Testis (tissue), 3 donors: ENCODE data around the gene TNRC6B. TPM values are rescaled to one million over a fixed set of nuclear protein-coding genes. Genes with fewer than 3 reads are reported as not detected.

ENCODE experiments used
- DNase-seq: peaks from one replicate; pipeline ENCODE4 v3.0.0-alpha.2; 2019
- H3K27ac ChIP-seq, 2 donors: fragments of 200-600 bp; sonication (generic); one replicate each; pipeline ENCODE4 v1.5.1; 2019
- H3K27me3 ChIP-seq: fragments of 200-600 bp; sonication (generic); one replicate; pipeline ENCODE4 v1.5.1; 2019
- H3K36me3 ChIP-seq: fragments of 200-600 bp; sonication (generic); one replicate; pipeline ENCODE4 v1.5.1; 2017; ENCODE audit warnings: low read depth; ENCODE audit errors: missing control alignments
- H3K4me1 ChIP-seq: fragments of 200-600 bp; sonication (generic); one replicate; pipeline ENCODE4 v1.5.1; 2019
- H3K4me3 ChIP-seq, 2 donors: fragments of 200-600 bp; sonication (generic); one replicate each; pipeline ENCODE4 v1.5.1; 2017 to 2019
- H3K9me3 ChIP-seq: fragments of 200-600 bp; sonication (generic); one replicate; pipeline ENCODE4 v1.5.1; 2017
- POLR2A ChIP-seq: fragments of 450-650 bp; IDR thresholded peaks from one replicate; pipeline ENCODE4 v1.6.1; 2017; ENCODE audit warnings: antibody characterized with exemption, mild to moderate bottlenecking, moderate library complexity
- WGBS, 2 donors: methylation state at CpG; one replicate each; pipeline ENCODE4 v1.1.5; 2018; 5-methylcytosine and 5-hydroxymethylcytosine counted together
- intact Hi-C: fragments of 100-400 bp; cut with DNase I; formaldehyde crosslinking; loops from one replicate; pipeline ENCODE4 v1.15.1; 2023; ENCODE audit warnings: low total_unique reads
- polyA plus RNA-seq: library from polyadenylated mRNA; stranded (reverse); fragments of 350-450 nt; fragmentation: Illumina TruSeq; extraction: RNeasy Lipid Tissue Mini Kit (QIAGEN cat#74804); gene quantifications from one replicate; pipeline ENCODE4 v1.2.3, GENCODE V29; 2014; ENCODE audit warnings: low read depth, low replicate concordance; ENCODE audit not compliant: insufficient read depth
- total RNA-seq, 2 donors: library from RNA; depleted of rRNA; stranded (reverse); fragments of >200 nt; gene quantifications; one replicate each; pipeline ENCODE4 v1.2.3, GENCODE V29; 2016
- TF ChIP-seq, protein P1 (sequence below), 3 experiments: fragments of 450-650 bp in 2 of 3; fragments of 200-600 bp in 1 of 3; sonication (generic) in 1 of 3; IDR thresholded peaks; one replicate each; pipeline ENCODE4 v1.5.1; 2016 to 2019; ENCODE audit warnings: antibody characterized with exemption in 3 of 3, mild to moderate bottlenecking in 2 of 3, moderate library complexity in 1 of 3

TNRC6B gene
- total and polyA plus RNA-seq, 3 donors from 2014 or later = 49.2 to 122 (median 79.7) TPM

DNA sequence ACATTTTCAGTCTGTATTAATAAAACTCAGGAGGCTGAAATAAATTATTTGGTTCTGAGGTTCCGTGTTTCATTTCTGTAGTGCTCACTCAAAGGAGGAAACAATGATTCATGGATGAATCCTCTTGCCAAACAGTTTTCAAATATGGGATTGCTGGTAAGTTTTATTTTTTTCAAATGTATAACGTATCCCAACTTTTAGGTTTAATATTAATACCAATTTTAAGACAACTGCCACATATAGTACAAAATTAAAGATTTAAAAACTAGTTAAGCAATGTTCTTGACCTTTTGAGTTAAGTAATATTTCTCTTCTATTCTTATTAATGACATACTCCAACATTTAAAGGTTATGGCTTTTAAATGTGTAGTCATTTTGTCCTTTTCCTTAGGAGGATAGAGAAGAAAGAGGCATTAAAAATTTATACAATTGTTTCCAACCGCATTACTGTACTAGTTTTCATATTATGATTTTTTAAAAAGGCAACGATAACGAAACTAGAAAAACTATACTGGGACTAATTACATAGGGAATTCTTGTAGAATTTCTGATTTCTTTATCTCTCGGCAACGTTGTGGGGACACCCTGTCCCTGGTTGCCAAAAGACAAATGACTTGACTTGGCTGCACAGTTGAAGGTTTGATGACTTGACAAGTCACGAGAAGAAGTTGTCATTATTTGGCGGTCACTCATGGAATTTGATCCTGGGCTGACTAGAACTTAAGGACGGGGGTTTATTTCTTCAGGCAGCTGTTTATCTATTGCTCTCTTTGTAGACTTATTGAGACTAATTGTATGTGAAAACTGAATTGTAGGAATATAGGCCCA is 99.5 kb downstream of the TNRC6B start:
- peak; percentile 41 for DNase-seq
- Histone ChIP-seq H3K4me1 (peaks cover 14% of the 10 kb centered on the region), H3K27me3 (no peaks in the 10 kb centered on the region), H3K9me3 (no peaks in the 10 kb centered on the region), H3K4me3 (no peak overlapping the region), H3K36me3 (no peaks in the 10 kb centered on the region), H3K27ac (peak overlapping the region; percentile 64 to 81)
- TF ChIP-seq POLR2A = no peak
- TF ChIP-seq, protein P1, sequence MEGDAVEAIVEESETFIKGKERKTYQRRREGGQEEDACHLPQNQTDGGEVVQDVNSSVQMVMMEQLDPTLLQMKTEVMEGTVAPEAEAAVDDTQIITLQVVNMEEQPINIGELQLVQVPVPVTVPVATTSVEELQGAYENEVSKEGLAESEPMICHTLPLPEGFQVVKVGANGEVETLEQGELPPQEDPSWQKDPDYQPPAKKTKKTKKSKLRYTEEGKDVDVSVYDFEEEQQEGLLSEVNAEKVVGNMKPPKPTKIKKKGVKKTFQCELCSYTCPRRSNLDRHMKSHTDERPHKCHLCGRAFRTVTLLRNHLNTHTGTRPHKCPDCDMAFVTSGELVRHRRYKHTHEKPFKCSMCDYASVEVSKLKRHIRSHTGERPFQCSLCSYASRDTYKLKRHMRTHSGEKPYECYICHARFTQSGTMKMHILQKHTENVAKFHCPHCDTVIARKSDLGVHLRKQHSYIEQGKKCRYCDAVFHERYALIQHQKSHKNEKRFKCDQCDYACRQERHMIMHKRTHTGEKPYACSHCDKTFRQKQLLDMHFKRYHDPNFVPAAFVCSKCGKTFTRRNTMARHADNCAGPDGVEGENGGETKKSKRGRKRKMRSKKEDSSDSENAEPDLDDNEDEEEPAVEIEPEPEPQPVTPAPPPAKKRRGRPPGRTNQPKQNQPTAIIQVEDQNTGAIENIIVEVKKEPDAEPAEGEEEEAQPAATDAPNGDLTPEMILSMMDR (IDR thresholded peaks at IDR 0.05) = no peak
- 32 to 38% methylated on average over 10 of the region's 10 CpGs for WGBS, 2 donors
- intact Hi-C loops = no loop called here

DNA sequence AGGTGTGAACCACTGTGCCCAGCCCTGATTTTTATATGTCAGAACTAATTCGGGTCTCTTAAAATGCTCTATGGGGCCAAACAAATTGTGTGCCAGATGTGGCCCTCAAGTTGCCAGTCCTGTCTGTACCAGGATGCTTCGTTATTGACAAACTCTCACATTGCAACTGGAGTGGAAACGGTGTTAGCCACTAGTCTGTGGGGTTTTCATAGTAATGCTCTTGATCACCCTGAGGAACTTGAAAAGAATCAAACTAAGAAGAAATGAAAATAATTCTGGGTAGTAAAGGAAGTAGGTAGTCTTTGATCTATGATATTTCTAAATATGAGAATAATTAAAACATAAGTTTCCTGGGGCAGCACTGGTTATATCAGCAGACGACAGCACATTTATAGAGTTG is 101.3 kb downstream of the TNRC6B start:
- no peak overlapping the region for H3K4me3 ChIP-seq
- peaks cover 6% of the 10 kb centered on the region for H3K4me1 ChIP-seq
- TF ChIP-seq POLR2A = no peak
- TF ChIP-seq, protein P1 (IDR thresholded peaks at IDR 0.05) = no peak
- 92 to 95% methylated on average over 4 of the region's 4 CpGs for WGBS, 2 donors
- H3K27me3 ChIP-seq = no peaks in the 10 kb centered on the region
- no peak overlapping the region for H3K27ac ChIP-seq
- intact Hi-C loops = no loop called here
- no peaks in the 10 kb centered on the region for H3K36me3 ChIP-seq
- no peak for DNase-seq
- H3K9me3 ChIP-seq = no peaks in the 10 kb centered on the region

DNA sequence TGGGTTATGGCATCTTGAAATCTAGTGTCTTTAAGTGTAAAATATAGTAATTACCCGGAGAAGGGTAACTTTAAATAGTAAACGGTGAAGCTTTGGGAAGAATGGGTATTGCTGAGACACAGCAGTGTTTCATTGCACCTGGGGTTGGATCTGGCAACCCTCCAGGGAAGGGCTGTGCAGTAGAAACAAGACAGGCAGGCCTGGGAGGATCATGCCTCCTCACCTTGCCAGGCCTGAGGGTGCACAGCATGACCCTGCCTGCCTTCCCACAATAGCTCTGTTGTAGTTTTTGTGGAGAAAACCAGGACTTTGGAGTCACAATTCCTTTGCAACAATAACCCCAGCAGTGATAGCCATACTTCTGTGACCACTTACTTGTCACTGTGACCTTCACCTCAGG is 104.0 kb downstream of the TNRC6B start:
- no peaks in the 10 kb centered on the region for H3K36me3 ChIP-seq
- 74 to 91% methylated on average over 2 of the region's 2 CpGs for WGBS, 2 donors

DNA sequence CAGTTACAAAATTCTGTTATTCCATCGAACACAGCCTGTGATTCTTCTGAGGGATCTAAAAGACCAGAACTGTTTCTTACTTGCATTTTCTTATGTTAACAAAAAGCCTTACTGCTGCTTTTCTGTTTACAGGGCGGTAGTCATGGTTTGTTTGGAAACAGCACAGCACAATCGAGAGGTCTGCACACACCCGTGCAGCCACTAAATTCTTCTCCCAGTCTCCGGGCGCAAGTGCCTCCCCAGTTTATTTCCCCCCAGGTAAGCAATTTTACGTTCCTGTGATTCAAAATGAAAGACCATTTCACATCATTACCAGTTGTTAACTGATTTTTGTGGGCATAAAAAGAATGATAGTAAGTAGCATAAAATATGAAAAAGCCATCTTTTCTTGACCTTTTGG is 107.8 kb downstream of the TNRC6B start:
- TF ChIP-seq, protein P1 (IDR thresholded peaks at IDR 0.05) = no peak
- no peak for TF ChIP-seq POLR2A
- no peaks in the 10 kb centered on the region for H3K36me3 ChIP-seq
- H3K27ac ChIP-seq = no peak overlapping the region
- intact Hi-C loops = no loop called here
- 85 to 90% methylated on average over 7 of the region's 7 CpGs for WGBS, 2 donors
- H3K4me3 ChIP-seq = no peak overlapping the region
- DNase-seq = no peak
- no peaks in the 10 kb centered on the region for H3K4me1 ChIP-seq
- H3K27me3 ChIP-seq = no peaks in the 10 kb centered on the region
- no peaks in the 10 kb centered on the region for H3K9me3 ChIP-seq

More for the DNA sequence above, 104.0 kb downstream of the TNRC6B start:
- no peak for TF ChIP-seq POLR2A
- TF ChIP-seq, protein P1 (IDR thresholded peaks at IDR 0.05) = no peak
- Histone ChIP-seq H3K27ac (no peak overlapping the region), H3K9me3 (no peaks in the 10 kb centered on the region), H3K27me3 (no peaks in the 10 kb centered on the region), H3K4me3 (no peak overlapping the region), H3K4me1 (no peaks in the 10 kb centered on the region)
- no peak for DNase-seq
- intact Hi-C loops = no loop called here
